GM12891 (cell line): ENCODE measurements around the gene ANKH.

Experiments
- PAX5 ChIP-seq: IDR thresholded peaks from 2 replicates; pipeline ENCODE4 v1.6.1; 2011; ENCODE audit warnings: low read length, moderate library complexity, mild to moderate bottlenecking; ENCODE audit not compliant: insufficient read depth, severe bottlenecking
- POLR2A ChIP-seq: IDR thresholded peaks from 2 replicates; pipeline ENCODE4 v1.6.1; 2011; ENCODE audit warnings: low read depth, low read length, control low read depth
- POLR2AphosphoS5 ChIP-seq: IDR thresholded peaks from 2 replicates; pipeline ENCODE4 v1.6.1; 2011; ENCODE audit warnings: low read depth, low read length, control low read depth
- SPI1 ChIP-seq: IDR thresholded peaks from 2 replicates; pipeline ENCODE4 v1.6.1; 2011; ENCODE audit warnings: low read depth, low read length, control low read depth
- TAF1 ChIP-seq: IDR thresholded peaks from 2 replicates; pipeline ENCODE4 v1.6.1; 2011; ENCODE audit warnings: low read depth, low read length, control low read depth

- no peak for TF ChIP-seq POLR2A
- TF ChIP-seq PAX5 = no peak
- TF ChIP-seq TAF1 = no peak
- no peak for TF ChIP-seq POLR2AphosphoS5
- TF ChIP-seq SPI1 = no peak
These were observed 31.0 kb downstream of the ANKH start for GRCh38 chr5:14840624-14841023.
